GM19025 (cell line): ENCODE results near the gene TIAM1.

Experiments used
- ATAC-seq: cut with Tn5 transposase; IDR thresholded peaks from one replicate; pipeline ENCODE4 v1.9.1; 2021; ENCODE audit warnings: mild to moderate bottlenecking, low read depth, moderate library complexity; ENCODE audit not compliant: unreplicated experiment

Gene TIAM1

DNA sequence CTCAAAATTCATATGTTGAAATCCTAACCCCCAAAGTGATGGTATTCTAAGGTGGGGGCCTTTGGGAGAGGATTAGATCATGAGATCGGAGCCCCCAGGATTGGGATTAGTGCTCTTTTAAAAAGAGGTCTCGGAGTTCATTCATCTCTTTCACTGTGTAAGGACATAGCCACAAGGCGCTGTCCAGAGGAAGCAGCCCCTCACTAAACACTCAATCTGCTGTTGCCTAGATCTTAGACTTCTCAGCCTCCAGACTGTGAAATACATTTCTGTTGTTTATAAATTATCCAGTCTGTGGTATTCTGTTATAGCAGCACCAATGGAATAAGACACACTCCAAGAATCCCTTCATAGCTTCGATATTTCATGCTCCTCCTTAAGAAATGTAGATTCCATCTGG, 12.4 kb upstream of the TIAM1 start:
- no peak for ATAC-seq

DNA sequence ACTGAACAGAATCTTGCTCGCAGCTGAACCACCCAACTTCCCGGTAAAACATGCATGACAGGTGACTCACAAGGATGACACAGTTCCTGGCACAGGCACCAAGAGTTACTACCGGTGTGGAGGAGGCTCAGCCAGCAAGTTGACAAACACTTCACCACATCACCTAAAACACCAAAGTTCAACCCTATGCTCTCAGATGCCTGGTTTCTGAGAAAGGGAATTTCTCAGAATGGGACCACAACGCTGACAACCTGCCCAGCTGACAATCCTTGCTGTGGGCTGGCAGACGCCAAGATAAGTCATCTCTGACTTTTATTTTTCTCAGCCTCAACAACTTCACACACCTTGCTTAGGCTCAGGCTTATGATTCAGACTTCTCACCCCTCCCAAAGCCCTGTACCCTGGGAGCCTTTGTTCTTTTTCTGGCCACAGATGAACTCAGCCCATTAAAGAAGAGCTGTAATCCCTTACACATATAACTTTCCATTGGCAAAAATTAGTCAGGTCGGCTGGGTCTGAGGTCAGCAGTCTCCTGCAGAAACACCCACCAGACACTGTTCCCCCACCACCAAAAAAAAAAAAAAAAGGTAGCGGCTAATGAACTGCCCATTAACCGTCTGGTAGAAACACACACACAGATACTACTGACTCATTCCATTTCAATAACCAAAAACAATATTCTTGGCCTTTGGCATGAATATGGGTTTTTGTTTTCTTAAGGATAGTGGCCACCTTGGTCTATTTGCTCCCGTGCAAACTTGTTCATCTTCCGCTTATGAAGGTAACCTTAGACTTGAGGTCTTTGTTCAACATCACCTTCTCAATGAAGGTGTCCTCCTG, 10.8 kb upstream of the TIAM1 start:
- peak; percentile 53 for ATAC-seq

DNA sequence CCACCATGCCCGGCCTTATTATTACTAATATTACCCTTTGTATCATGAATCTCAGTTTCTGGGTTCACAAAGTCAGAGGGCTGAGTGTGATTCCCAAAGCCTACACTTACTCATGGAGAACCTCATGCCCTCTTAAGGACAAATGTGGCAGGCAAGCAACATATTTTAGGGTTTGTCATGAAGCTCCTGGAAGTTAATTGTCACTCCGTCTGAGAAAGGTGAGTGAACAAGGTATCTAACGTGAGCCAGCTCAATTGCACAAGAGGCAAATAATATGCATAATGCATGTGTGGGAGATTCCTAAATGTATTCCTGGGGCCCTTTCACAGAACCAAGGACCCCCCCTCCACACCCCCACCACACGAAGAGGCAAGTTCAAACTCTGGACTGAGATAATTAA, 10.1 kb upstream of the TIAM1 start:
- no peak for ATAC-seq

DNA sequence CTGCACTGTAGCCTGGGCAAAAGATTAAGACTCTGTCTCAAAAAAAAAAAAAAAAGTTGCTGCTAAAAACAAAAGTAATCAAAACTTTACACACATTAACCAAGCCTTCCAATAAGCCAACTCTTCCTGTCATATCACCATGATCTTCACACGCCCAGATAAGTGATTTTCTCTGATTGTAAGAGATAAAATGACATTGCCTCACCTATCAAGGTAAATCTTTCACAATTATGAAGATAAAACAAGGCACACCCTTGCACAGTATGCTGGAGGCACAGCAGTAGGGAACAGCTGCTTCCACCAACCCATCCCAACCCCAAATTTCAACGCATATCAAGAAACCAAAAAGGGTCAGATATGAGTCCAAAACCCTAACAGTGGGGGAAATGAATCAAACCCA, 8.8 kb upstream of the TIAM1 start:
- no peak for ATAC-seq

DNA sequence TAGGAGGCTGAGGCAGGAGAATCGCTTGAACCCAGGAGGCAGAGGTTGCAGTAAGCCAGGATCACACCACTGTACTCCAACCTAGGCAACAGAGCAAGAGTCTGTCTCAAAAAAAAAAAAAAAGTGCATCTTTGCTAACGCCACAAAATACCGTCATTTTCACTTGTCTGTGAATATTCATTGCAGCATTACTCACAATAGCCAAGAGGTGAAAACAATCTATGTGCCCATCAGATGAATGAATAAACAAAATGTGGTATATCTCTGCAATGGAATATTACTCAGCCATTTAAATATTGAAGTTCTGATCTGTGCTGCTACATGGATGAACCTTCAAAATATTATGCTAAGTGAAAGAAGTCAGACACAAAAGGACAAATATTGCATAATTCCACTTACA, 7.9 kb upstream of the TIAM1 start:
- no peak for ATAC-seq

DNA sequence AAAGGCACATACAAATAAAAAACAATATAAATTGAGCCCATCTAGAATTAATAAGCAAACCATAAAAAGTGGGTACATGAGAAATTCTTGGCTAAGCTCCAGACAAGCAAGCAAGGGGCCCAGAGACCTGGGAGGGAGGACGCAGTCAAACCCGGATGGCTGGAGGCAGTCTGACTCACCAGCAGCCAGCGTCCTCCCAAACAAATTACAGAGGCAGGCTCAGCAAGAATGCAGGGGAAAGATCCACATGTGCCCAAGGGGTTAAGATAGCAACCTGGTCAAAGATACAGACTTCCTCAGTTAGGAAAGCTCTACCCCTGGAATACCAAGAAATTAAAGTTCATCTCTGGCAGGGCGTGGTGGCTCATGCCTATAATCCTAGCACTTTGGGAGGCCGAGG, 7.4 kb upstream of the TIAM1 start:
- no peak for ATAC-seq

DNA sequence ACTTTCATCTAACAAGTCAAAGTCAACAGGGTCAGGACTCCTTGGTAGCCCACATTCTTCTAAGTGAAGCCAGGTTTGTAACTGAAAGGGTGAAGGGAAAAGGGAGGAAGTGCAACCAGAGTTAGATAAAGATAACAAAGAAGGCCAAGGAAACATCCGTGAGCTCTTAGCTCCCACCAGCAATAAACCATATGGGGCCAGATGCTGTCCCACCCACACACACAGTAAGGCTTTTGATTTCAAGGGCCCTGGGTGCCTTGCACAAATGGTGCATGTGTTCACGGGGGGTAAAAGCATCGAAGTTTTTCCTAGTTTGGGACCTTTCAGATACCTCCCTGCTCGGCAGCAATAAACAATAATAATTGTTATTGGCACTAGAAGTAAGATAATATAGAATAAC, 5.1 kb upstream of the TIAM1 start:
- ATAC-seq = no peak

DNA sequence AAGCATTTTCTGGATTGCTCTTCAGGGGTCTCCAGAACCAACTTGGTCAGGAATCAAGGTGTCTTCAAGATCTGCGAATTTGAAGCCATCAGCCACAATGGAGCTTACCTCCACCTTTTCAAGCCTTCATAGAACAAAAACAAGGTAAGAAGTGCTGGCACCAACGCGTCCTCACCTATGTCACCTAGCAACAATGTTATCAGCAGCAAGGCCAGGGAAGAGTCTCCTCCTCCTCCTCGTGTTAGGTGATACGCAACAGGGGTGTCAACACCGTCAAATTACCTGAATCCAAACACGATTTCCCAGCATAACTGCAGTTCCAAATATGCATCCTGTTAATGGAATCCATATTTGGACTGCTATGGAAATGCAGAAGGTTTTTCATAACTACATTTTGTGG, 4.1 kb upstream of the TIAM1 start:
- no peak for ATAC-seq

DNA sequence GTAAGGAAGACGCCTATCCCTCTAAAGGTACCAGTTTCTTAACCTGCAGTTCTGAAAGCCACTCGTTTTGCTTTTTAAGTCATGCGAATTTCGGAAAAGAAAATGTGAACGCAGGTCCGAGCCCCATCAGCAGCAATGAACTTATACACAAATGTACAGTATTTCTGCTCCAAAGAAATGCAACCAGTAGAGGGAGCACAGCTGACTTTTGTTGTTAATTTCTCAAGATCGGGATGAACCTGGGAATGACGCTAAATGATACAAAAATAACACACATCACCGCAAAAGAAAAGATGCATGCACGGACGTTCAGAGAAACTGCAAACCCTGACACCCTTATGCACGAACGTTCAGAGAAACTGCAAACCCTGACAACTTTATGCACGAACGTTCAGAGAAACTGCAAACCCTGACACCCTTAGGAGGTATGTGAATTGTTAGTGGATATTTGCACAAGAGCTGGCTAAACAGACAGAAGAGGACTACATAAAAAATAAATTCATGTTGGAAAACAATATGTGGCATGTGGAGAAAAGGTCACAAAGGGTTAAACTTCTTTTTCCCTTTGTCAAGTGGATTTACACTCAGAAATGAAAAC, 3.5 kb upstream of the TIAM1 start:
- no peak for ATAC-seq

DNA sequence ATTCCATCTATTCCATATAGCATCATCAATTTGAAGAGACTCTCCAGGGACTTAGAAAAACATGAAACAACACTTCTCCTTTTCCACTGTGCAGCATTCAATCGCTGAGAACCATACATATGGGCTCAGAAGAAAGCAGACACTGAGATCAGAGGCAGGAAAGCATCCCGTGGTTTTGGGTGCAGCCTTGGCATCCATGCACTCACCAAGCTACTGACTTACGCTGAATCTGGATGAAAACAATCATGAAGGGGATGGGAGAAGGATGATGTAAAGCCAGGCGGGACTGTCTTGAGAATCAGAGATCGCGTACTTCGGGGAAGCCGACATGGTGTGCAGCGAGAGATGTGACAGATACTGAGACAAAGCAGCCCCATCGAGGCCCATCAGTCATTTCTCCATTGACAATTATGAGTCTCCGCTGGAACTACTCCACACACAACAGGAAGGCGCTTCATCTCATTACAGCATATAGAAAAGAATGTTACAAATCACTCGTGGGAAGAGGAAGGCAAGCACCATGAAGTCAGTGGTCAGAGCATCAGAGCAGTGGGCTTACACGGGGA, 2.3 kb upstream of the TIAM1 start:
- no peak for ATAC-seq

DNA sequence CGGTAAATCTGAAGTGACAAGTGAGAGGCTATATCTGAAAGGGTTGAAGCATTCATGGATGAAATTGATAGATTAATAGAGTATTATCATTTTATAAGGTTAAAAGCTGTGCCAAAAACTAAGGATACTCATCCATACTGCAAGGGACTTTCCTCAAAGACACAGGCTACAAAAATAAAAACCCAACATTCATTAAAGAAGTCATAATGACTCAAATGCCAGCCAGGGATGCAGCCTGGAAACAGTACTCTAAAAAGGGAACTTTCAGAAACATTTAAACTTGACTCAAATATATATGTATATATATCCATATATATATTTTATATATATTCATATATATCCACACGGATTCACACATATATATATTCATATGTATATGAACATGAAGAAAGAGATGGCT, 1.1 kb upstream of the TIAM1 start:
- no peak for ATAC-seq

DNA sequence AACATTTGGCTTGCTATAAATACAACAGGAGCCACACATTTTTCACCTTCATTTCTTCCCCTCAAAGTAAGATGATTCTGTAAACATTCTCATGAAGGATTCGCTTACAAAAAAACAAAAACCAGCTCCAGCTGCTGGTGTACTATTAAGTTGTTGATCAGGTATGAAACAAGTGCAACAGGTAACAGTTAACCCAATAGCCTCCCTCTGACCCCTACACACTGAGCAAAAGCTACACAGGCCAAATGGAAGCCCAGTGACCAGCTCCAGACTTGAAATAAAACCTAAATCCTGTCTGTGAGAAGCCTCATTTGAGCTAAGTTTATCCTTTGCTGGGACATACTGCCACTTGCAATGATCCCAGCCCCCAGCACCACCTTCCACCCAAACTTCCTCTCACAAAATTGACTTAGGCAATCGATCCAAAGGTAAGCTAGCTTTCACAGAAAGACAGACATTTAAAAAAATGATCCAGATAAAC, 991 bp downstream of the TIAM1 start:
- ATAC-seq = no peak

DNA sequence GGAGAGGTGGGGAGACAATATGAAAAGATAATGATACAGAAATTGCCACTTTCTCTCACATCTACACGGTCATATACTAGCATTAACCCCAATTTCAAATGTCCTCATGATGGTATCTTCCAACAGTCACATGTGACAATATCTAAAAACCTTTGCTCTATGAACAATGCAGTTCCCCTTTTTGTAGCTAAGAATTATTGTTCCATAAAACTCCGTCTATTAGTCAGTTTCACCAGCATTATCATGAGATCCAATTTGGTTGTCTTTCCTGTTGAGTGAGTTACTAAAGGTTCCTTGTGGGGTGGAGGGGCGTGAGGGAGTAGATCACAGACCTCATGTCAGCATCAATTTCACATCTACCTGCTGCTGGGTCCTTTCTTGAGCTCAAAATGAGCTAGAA, 1.7 kb downstream of the TIAM1 start:
- no peak for ATAC-seq

DNA sequence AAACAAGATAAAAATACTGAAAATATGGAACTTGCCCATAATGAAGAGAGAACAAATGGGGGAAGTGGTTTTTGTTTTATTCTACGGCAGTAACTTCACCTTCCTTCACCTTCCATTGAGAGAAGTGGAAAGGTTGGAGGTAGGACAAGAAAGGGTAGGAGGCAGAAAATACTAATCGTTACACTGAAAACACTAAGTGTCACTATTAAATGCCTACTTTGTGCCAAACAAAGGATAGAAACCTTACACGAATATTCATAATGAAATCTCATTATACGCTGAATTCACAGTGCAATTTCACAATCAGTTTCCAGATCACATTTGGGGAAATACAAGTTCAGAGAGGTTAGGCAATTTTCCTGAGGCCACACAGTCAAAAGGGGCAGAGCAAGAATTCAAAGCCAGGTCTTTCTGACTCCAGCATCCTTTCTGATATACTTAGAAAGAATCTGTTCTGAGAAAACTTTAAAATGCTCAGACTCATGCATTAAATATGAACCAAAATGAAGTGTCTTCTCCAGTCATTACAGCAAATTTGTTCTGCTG, 3.0 kb downstream of the TIAM1 start:
- ATAC-seq = no peak

DNA sequence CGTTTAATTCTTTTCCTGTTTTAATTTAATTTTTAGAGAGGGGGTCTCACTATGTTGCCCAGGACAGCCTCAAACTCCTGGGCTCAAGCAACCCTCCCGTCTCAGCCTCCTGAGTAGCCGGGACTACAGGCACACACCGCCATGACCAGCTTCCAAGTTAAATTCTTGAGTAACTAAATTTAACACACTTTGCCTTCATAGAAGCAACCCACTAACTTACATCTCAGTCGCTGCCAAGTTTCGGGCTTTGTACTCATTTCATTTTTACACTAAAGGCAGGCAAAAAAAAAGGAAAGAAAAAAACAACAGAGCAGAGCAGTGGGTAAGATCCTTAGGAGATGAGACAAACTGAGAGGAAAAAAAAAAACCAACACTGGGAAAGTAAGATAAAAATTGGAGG, 3.5 kb downstream of the TIAM1 start:
- ATAC-seq = no peak

DNA sequence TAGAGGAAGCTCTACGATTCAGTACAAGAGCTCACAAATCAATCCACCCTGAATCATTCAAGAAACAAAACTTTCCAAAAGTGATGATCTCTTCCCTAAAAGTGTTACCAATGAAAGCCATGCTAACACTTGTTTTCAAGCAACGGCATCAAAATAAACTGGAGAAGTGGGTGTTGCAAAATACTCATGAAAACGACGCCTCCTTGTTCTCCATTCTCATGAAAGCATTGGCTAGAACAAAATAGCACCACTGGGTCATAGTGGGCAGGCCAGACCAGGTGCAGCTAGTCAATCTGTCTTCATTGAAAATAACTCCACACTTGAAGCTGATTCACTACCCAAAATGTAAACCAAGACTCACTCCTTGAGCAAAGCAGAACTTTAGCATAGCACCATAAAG, 4.3 kb downstream of the TIAM1 start:
- ATAC-seq = no peak

DNA sequence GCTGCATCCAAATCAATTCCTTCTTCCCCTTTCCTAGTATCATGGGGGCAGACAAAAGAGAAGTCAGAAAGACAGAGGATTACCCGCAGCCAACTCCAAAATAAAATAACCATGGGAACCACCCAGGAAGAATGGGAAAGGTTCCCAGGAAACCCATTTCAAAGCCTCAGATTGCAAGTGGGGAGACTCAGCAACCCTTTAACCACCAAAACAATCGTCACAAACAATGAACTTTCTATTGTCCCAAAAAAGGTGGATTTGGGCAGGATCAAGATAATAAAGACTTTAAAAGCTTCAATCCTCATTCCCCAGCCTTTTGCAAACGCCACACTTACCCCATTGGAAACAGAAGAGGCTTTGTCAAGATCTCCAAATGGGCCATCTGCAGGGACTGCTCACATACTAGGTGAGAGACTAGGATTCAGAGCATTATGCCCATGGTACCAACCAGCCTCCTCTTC, 5.1 kb downstream of the TIAM1 start:
- no peak for ATAC-seq

DNA sequence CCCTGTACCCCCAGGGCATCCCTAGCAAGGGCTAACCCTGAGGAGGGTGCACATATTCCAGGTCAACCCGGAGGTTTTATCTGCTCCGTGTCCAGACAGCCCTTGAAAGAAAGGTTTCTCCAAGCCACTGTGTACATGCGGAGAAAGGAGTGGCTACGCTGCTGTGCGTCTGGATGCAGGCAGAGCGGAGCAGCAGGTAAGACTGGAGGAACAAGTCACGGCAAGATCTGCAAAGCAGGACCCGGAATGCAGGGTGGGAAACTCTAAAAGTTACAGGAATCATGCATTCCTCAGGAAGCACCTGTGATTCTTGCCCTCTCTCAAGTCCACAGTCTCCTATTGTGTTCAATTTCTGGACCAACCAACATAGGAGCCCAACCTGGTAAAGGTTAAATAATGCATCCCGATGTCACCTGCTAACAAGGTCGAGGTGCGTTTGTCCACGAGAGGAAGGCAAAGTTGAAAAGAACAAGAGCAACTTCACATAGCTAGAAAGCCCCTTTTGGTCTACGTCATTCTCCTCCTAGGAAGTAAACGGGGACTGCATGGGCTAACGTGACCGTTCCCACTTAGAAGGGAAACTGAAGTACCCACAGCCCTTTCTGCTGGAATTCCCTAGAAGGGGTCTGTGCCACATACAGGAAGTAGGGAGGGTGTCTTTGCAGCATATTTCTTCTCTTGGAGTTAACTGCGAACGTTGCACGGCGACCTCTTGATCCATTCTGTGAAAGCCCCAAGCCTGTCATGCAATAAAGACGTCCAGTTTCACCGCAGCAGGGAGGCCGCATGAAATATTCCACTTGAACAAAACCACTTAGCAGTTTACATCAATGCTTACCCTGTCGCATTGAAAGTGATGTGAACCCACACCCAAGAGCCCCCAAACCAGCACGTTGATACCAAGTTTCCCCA, 5.8 kb downstream of the TIAM1 start:
- ATAC-seq = no peak

DNA sequence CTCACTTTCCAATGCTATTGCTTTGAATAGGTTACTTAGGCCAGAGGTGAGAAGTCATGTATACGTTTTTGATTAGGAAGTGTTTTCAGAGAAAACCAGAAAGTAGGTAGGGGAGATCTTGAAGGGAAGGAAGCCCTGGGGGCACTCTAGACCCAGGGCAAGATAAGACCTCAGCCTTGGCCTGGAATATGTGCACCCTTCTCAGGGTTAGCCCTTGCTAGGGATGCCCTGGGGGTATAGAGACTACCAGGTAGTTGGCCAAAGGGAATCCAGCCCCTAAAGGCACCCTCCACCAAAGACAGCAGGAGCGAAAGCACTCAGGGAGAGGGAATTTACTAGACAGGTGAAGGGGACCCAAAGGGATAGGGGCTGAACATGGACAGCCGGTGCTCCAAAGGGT, 7.0 kb downstream of the TIAM1 start:
- no peak for ATAC-seq

DNA sequence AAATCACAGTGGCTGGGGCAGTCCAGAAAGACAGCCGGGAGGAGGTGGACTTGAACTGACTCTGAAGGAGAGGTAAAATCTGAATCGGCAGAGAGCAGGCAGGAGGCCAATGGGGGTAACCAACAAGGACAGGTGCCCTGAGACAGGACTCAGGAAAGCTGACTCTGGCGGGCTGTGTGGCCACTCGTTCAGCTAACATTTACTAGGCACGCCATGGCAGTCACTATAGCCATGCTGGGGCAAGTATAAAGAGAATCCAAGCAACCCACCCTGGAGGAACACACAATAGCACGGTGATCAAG, 7.4 kb downstream of the TIAM1 start:
- ATAC-seq = no peak
